ENCODE measurements around the gene DNMT3A.
A peak's percentile ranks its signal among the peaks of the same experiment; 100 is the strongest.

DNMT3A gene

DNA sequence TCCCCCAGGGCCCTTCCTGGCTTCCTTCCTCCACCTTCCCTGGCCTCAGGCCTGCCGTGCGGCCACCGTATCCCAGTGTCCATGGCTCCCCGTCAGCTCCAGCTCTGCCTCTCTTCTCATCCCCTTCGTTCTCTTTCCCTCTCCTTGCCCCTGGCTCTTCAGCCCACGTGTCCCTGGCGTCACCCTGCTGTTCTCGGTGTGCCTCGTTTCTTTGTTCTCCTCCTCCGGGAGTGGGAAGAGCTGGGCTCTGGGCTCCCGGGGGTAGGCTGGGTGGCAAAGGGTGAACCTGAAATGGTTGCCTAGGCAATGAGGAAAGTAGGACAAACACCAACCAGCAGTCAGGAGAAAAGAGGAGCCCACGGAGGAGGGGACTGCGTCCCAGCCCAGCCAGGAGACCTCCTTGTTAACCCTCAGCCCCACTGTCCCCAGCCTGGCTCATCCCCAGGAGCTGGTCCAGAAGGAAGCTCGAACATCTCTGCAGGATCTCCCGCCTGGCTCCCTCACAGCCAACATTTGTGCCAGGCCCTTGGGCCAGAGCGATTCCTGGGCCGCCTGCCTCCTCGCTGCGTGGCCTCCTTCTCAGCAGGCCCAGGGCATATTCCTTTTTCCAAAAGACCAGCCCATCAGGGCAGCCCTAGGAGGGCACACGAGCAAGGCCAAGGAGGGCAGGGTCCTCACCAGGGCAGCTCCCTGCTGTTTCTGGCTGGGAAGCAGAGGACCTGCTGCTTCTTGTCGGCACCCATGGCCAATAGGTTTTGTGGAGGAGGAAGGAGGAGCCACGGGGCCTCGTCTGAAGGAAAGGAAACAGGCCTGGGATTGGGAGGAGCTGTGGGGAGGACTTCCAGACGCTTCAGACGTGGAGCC, 30.9 kb upstream of the DNMT3A start:
- DNase-seq (ENCODE audit: low spot score): peak; percentile 80

DNA sequence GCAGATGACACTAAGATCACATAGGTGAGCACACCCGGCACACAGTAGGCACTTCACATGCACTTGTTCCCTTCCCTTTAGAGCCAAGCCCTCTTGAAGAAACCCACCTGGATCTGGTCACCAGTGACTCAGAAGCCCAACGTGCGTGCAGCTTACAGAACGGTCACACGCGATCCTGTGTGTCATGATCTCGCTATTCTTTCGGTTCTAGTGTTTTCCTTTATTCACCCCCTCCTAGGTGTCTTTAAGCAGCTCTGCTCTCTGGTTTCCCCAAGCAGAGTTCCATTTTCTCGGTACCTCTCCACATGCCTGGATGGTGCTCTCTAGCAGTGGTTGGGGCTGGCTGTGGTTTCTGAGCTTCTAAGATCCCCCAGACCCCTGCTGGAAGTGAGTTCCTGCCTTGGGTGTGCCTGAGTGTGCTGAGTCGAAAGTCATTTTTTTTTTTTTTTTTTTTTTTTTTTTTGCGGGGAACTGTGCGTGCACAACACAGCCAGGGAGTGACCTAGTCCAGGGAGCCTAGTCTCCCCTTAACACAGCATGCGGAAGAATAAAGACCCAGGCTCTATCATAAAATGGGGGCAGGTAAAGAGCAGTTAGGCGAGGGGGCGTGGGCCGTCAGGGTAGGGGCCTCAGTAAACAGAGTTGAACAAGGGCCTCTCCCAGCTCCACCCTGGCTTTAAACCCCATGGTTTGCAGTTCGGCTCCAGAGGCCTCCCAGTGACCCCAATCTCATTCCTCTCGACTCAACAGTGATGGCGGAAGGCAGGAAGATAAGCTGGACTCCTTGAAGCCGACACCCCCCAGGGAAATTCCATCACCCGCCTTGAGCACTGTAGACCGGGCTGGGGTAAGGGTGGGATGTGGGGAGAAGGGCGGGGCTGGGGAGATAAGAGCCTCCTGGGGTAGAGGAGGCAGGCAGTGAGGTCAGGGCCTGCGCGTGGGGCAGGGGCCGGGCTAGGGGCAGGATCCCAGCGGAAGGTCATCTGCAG, 29.8 kb upstream of the DNMT3A start:
- no peak for DNase-seq (ENCODE audit: low spot score)

DNA sequence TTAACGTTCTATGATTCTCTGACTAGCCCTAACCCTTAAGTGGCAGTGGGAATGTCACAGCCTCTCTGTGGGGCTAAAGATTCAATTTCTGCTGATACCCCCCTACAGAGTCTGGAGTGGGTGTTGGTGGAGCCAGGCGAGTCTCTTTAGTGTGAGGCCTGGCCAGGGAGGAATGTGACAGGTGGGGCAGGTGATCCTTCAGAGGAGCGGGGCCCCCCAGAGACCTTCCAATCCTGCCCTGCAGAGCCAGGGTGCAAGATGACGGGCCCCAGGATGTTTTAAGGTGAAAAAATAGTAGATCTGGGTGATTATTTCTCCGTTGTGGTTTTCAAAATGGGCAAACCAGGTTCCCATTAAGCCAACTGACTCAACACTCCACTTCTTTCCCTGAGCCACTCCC, 28.2 kb upstream of the DNMT3A start:
- DNase-seq (ENCODE audit: low spot score): no peak

DNA sequence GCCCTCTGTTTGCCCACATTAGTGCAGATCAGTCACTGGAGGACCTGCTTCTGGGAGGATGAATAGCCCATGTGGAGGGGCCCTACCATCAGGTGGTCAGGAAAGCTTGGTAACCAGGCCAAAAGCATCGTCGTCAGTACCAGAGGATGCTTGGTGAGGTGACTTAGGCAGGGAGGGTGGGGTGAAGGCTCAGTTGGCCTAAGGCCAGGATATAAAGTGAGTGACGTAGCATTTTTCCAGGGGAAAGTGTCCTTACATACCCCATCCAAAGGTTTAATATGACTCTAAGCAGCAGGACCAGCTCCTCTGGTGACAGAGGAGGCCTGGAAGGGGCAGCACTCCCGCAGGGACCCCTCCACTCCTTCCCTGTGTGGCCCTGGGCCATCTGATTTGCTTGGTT, 27.7 kb upstream of the DNMT3A start:
- DNase-seq (ENCODE audit: low spot score): no peak

DNA sequence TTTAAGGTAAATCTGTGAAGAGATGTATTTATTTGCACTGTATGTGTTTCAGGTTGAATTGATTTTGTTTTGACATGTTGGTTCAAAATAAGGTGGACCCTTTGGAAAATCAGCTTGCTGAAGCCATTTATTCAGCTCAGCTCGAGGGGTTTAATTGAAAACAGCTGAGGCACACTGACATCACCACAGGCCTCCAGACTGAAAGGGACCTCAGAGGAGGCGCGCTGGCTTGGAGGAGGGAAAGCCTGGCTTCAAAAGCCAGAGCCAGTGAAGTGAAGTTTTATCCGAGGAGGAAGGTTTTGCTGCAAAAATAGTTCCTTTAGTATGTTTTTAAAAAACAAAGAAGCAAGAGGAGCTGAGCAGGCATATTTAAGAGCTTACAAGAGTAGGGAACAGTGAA, 26.9 kb upstream of the DNMT3A start:
- no peak for DNase-seq (ENCODE audit: low spot score)

DNA sequence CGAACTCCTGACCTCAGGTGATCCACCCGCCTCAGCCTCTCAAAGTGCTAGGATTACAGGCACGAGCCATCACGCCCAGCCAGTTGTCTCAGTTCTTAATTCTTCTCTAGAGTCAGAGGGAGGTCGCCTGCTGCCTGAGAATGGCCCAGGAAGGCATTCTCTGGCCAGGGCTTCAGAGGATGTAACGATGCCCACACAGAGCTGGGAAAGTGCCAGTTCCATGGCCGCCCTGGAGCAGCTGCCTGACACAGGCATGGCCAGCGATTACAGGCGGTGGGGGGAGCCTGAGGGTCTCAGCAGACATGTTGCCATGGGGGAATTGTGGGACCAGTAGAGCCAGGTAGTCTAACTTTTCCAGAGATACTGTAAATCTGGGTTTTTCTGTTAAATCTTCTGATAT, 25.6 kb upstream of the DNMT3A start:
- no peak for DNase-seq (ENCODE audit: low spot score)

DNA sequence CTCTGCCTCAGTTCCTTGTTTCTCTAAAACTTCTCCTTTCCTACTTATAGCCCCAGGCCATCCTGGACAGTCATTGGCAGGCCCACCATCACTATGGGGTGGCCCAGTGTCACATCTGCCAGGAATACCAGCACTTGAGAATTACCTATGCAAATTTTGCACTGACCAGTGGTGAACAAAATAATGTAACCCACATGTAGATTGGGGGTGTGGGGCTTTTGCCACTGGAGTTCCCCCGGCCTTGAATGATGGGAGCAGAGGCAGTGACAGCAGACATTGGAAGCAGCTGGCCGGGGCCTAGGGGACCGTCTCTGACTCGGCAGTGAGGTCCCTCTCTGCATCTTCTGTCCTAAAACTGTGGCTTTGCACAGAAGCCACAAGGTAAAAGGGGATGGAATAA, 24.9 kb upstream of the DNMT3A start:
- DNase-seq (ENCODE audit: low spot score): no peak

DNA sequence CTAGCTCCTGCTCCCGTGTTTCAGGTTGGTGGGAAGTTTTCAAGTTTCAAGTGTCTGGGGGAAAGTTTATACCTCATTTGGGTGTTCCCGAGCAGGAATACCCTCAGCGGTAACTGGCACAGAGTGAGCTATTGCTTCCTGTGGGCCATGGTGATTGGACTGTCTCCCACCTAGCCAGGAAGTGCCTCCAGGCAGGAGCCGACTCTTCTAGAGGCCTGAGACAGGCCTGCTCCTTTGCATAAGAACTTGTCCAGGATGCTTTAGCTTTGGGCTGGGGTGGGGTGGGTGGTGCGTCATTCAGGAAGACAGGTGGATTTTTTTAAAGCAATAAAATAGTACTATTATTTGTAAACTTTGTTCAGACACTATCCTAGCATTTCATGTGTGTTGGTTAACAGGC, 23.5 kb upstream of the DNMT3A start:
- no peak for DNase-seq (ENCODE audit: low spot score)

DNA sequence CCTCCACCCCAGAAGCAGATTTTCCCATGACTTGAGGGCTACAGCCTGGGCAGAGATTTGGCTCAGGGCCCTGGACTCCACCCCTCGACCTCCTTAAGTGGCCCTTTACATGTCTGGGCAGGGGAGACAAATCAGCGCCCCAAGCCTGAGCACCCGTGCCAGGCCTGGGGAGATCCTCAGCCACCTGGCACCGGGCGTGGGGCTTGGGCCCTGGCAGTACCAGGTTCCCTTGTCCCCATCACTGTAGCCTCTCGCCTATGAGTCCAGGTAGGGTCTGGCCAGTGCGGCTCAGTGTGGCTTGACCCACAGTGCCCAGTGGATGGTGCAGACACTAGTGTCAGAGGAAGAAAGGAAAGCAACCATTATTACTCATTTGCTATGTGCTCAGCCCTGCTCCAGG, 22.0 kb upstream of the DNMT3A start:
- DNase-seq (ENCODE audit: low spot score): no peak

DNA sequence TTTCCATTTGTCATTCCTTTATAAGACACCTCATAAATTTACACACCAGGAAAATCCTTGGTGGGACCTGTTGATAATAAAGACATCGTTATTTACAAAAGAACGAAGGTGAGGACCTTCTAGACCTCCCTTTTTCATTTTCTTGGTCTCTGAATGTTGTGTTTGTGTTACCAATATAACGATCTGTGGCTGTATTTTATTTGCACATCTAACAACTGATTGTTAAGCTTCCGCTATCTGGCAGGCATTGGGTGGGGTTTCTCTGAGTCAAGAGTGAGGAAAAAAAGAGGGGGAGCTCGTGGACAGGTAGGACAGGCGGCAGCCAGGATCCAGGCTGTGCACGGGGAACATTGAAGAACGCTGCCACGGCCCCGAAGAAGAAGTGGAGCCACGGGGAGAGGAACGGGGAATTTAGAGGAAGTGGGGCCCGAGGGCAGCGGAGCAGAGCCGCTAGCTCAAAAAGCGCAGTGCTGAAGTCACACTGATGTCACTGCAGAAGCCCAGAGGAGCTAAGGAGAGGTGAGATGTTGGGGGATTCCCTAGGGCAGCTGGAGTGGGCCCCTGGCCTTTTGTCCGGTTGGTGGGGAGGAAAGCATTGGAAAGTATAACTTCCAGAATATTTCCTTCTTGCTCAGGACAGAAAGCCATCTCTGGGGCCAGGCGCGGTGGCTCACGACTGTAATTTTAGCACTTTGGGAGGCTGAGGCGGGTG, 20.9 kb upstream of the DNMT3A start:
- DNase-seq (ENCODE audit: low spot score): no peak

DNA sequence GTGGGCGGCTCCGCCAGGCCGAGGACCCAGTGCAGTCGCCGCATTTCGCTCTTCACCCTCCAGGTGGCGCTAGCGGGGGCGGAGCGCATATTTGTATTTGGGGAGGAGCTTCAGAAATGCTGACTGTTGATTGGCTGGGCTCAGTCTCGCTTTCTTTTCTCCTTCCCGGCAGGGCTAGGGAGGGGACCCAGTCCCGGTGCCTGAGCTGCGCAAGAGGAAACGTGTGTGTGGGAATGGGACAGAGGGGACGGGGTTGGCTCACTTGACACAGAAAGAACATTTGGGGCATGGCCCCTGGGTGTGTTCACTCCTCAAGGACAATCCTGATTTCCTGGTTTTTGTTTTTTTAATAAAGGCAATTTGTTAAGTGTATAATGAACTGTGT, 20.3 kb upstream of the DNMT3A start:
- peak; percentile 91 for DNase-seq (ENCODE audit: low spot score)

DNA sequence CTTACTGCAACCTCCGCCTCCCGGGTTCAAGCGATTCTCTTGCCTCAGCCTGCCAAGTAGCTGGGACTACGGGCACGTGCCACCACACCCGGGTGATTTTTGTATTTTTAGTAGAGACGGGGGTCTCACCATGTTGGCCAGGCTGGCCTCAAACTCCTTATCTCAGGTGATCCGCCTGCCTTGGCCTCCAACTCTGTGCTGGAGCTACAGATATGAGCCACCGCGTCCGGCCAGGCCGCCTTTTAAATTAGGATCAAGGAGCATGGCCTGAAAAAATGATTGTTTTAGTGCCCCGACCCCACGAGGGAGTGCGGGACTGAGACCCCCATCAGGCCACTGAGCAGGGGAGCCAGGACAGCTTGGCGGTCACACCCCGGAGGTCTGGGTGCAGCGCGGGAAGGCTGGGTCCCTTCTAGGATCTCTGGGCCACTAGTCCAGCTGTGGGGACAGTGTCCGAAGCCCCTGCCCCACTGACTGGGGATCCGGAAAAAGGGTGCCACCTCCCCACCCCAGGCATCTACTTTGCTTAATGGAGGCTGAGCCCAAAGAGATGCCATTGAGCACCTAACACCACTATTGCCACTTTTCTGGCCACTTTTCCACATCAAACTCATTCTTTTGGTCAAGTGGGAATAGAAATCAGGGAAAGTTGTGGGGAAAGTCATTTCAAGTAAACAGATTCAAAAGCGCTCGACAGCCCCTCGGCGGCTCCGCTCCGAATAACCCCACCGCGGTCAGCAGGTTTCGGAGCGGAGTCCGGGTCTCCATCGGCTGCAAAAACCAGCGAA, 19.7 kb upstream of the DNMT3A start:
- no peak for DNase-seq (ENCODE audit: low spot score)

DNA sequence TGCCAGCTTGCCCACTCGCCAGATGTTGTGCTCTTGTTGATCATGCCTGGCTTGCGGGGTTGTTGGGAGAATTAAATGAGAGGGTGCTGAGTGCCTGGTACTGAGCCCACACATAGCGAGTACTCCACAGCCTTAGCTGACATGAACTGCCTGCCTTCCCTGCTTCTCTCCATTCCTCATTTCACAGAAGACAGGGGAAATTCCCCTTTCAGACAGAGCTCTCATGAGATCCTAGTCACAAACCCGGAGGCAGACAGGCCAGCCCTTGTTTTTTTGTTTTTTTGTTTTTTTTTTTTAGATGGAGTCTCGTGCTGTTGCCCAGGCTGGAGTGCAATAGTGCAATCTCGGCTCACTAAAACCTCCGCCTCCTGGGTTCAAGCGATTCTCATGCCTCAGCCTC, 17.1 kb upstream of the DNMT3A start:
- DNase-seq (ENCODE audit: low spot score): no peak

DNA sequence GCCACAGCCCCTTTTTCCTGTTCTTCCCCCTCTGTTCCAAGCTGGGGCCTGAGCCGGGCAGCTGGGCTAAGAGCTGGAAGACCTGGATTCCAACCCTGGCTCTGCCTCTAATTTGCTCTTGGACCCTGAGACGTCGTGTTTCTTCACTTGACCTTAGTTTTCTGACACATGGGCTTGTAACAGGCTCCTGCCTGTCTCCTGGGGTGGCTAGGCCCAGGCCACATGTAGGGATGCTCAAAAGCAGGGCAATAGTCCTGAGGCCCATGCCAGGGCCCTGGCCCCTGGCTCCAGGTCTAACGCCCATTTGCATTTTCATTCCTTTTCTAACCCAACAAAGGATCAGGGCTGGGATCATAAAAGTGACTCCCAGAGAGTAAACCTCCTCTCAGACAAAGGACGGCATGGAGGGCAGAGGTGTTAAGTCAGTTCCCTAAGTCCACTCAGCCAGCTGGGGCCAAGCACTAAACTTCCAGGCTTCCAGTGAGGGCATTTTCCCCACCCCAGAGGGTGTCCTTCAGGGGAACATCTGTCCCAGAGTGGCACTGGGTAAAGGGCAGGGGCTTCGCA, 16.6 kb upstream of the DNMT3A start:
- no peak for DNase-seq (ENCODE audit: low spot score)

DNA sequence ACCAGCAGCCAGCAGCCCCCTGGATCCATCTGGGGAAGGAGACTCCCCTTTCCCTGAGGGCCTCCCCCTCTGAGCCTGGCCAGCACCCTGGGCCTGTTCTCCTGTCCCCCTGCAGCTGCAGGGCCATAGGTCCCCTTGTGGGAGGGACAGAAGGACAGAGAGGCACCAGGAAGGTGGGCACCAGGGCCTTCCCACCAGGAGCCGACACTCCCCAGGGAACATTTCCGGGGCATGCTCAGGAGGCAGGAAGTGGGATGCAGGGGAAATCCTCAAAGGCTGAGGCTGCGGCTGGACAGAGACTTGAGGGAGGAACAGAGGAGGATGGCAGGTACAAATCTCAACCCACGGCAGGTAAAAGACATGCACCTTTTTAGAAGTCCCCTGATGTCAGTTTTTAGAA, 14.4 kb upstream of the DNMT3A start:
- no peak for DNase-seq (ENCODE audit: low spot score)

DNA sequence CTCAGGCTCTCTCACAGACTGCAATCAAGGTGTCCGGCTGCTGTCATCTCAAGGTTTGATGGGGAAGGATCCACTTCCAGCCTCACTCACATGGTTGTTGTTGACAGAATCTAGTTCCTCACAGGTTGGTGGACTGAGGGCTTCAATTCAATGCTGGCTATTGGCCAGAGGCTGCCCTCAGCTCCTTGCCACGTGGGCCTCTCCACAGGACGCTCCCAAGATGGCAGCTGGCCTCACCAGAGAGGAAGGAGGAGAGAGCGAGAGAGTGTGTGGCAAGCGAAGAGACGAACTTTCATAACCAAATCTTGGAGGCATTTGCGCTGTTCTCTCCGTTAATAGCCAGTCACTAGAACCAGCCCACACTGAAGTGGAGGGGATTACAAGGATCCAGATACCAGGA, 13.5 kb upstream of the DNMT3A start:
- no peak for DNase-seq (ENCODE audit: low spot score)

DNA sequence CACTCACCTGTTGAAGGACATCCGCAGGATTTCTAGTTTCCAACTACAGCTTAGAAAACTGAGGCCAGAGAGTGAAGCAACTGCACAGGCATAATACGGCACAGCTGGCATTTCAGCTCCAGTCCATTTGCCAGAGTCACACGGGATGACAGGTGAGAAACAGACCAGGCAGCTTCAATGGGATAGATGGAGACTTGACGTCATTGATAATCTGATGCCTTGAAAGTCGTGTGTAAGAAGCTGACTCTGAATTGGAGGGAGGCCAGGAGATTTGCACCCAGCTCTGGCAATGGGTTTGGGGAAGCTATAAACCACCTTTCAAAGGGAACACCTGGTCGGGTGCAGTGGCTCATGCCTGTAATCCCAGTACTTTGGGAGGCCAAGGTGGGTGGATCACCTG, 12.4 kb upstream of the DNMT3A start:
- no peak for DNase-seq (ENCODE audit: low spot score)

DNA sequence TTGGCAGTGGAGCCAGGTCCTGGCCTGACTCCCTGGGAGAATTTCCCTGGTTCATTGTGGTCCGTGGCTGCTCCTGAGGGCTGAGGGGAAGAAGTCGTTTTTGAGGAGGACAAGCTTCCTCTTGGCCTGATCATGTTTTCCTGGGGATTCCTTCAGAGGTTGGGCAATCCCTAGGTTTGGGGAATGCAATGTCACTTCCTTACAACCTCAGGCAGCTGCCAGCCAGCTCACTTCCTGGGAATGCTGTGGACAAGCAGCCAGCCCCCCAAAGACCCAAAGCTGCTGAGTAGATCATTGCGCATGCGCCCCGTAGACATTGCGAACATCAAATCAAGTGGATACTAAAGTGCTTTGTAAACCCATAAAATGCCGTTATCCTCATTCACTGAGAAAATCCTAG, 7.7 kb upstream of the DNMT3A start:
- no peak for DNase-seq (ENCODE audit: low spot score)

DNA sequence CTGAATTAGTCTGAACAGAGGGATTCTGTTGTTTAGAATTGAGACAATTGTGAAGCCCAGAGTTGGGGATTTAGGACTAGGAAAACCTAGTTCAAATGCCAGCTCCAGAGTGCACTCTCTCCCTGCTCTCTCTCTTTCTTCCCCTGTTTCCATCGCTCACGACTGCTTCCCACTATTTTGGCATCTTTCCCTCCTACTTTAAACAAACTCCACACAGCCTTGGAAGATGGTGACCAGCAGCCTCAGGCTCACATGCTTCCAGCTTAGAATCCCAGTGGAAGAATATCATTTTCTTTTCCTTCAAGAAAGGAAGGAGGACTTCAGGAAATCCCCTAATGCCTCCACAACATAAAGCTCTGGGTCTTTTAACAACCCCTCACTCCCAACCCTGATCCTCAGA, 6.1 kb upstream of the DNMT3A start:
- DNase-seq (ENCODE audit: low spot score): no peak

DNA sequence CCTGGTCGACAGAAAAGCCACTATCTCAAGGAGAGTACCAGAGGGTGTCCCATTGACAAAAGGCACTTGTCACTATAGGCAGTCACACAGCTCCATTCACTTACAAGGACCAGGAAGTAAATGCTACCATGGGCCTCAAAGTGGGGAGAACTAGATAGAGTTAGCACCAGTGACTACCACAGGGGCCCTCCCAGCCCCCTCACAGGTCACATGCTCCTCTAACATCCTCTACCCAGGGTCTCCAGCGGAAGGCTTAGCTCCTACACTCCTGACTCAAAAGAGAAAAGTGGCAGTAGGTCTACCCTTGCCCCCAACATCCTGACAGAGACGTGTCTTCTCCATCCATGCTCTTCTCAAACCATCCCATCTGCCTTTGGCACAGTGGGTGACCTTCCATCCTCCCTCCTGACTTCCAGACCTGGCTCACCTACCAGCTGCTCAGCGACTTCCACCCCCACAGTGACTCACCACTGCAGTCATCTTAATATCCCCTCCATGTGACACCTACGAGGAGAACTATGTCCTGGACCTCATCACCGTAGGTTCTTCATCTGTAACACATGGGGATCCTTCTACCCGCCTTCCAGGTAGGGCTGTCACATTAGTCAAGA, 5.6 kb upstream of the DNMT3A start:
- DNase-seq (ENCODE audit: low spot score): no peak

Data from putamen (tissue), 1 donor.